Superior temporal gyrus (tissue), 1 donor: ENCODE results near the gene ARHGAP6.
"Not testable (repeated sequence)": the region's sequence is repeated elsewhere in the genome, so short reads cannot be mapped to it uniquely, and the experiment has no call there.

Source experiments
- DNase-seq: peaks from one replicate; pipeline ENCODE4 v3.0.0-alpha.2; 2016; ENCODE audit errors: extremely low spot score

ARHGAP6 gene

DNA sequence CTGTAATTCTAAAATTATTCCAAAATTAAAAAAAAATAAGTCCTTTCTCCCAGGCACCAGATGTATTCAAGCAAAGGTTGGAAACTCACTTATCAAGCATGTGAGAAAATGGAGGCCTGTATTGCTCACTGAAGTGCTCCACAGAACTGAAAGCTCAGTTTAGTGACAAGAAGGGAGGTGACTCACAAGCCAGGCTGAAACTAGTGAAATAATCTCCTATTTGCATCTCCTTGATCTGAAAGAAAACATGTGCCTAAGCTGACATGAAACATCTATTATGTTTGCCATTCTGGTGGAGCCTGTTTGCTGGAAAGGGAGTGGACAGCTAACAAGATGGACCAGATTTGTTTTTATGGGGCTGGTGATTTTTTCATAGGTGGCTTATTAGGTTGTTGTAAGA is 426.5 kb downstream of the ARHGAP6 start:
- DNase-seq, result no peak

DNA sequence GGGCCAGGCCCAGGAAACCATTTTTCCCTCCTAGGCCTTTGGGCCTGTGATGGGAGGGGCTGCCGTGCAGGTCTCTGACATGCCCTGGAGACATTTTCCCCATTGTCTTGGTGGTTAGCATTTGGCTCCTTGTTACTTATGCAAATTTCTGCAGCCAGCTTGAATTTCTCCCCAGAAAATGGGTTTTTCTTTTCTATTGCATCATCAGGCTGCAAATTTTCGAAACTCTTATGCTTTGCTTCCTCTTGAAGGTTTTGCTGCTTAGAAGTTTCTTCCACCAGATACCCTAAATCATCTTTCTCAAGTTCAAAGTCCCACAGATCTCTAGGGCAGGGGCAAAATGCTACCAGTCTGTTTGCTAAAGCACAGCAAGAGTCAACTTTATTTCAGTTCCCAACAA is 430.3 kb downstream of the ARHGAP6 start:
- DNase-seq, result not testable (repeated sequence)

- no peak for DNase-seq
Measured at GRCh38 chrX:11215191-11215921, 450.4 kb downstream of the ARHGAP6 start.

DNA sequence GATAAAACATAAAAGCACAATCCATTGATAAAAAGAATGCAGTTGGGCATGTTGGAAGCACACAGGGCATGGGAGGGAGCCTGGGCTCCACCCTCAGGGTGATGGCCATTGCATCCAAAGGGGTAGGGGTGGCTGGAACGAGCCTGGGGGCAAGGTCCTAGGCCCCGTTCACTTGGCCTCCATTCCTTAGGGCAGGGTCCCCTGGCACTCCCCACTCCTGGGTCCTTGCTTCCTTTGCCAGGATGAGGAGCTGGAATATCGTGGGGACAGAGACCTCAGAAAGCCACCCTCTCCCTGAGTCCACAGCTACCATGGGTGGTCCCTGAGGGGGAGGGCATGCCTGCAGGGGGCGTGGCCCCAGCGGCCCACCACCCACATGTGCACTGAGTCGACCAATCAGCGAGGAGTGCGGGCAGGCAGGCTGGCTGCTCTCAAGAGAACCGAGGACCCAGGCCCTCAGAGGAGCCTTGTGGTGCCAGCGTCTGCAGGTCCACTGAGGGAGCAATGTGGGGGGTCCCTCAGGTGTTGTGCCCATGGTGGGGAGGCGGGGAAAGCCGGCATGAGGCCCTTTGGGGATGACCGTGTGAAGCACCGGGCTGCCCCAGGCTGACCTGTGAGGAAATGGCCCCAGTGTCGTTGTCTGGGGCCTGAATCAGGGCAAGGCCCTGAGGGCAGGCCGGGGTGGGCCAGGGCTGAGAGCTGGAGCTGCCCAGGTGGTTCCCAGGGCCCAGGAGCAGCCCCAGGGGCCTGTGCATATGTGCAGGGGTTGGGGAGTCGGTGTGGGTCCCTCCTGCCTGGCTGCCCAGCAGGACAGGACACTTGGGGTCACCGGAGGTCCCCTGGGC is 451.2 kb downstream of the ARHGAP6 start:
- no peak for DNase-seq

DNA sequence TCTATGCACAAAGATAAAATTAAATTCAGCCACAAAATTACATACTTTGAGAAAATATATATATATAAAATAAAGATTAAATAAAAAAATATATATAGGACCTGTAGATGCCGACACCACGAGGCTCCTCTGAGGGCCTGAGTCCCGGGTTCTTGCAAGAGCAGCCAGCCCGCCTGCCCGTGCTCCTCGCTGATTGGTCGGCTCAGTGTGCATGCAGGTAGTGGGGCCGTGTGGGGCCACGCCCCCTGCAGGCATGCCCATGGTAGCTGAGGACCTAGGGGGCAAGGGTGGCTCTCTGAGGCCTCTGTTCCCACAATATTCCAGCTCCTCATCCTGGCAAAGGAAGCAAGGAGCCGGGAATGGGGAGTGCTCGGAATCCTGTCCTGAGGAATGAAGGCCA is 453.0 kb downstream of the ARHGAP6 start:
- DNase-seq, result no peak

DNA sequence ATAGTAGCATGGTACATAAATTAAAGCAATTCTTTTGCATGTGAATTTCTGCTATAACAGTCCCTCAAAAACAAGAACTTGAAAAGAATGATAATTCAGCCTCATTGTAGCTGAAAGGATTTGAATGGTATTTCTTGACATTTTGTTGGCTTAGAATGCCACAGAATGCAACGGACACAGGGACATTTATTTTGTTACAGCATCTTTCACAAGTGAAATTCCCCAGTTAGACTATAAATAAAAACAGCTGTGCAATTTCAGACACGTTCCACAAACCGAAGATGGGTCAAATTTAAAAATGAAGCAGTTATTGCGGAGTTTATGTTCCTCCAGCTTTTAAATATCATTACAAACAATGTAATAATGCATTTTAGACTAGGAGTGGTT is 455.3 kb downstream of the ARHGAP6 start:
- DNase-seq, result no peak

DNA sequence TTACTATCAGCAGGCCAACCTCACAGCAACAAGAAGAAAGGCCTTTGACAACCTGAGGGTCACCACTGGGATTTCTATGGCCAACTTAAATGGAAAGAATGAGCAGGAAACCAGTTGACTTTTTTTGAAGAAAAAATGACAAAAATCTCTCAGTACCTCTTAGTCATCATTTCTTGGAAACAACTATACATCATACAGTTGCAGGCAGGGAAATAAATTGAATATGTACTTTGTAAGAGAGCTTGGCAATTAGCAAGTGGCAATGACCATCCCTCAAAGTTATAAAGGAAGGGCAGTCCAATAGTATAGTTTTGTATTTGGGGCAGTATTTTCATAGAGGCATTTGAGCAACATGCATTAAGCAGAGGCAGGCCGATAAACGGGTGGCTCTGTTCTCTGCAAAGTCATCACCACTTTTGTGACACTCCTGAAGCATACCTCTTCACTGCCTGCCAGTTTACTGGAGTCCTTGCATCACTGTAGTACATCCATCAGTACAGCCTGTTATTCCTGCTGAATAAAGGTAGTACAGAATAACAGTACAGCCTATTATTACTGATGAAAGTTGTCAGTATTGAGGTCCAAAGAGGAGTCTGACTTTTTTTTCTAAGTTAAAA is 455.8 kb downstream of the ARHGAP6 start:
- no peak for DNase-seq

- no peak for DNase-seq
Measured at GRCh38 chrX:11206716-11207115, 459.0 kb downstream of the ARHGAP6 start.

DNA sequence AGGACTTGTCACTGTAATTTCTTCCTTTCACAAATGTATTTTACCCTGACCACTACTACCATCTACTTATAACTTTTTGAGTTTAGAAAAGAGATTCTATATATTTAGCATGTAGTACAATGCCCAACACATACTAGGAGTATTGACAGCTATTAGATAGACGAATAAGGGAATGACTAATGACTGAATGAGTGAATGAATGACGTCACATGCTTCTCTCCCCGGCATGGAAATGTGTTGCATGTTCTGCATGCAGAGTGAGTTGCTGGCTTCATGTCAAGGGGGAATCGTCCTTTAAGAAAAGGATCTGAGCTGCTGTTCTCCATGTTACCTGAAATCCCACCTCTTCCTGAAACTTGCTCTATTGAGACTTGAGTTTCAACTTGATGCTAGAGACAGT is 459.9 kb downstream of the ARHGAP6 start:
- no peak for DNase-seq

DNA sequence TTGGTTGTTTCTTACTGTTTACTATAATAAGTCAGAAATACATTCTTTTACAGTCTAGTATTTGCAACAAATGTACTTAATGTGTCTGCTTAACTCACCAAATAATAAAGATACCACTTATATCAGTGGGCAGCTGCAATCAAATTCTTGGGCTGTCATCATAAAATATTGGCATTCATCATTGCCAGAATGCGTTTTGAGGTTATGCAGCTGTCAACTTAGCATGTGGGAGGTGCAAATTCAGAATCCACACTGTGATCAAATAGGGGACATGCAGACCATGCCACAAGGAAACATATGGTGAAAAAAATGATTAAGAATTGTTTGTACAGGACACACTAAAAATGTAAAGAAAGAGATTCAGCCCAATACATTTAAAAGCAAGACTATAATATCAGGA is 468.0 kb downstream of the ARHGAP6 start:
- DNase-seq, result no peak

- no peak for DNase-seq
Measured at GRCh38 chrX:11196476-11196875, 469.2 kb downstream of the ARHGAP6 start.

GRCh38 chrX:11193035-11193469 is 472.7 kb downstream of the ARHGAP6 start:
- DNase-seq, result no peak

GRCh38 chrX:11190745-11191510 is 474.8 kb downstream of the ARHGAP6 start:
- DNase-seq, result no peak

- no peak for DNase-seq
Measured at GRCh38 chrX:11189097-11189496, 476.6 kb downstream of the ARHGAP6 start.

DNA sequence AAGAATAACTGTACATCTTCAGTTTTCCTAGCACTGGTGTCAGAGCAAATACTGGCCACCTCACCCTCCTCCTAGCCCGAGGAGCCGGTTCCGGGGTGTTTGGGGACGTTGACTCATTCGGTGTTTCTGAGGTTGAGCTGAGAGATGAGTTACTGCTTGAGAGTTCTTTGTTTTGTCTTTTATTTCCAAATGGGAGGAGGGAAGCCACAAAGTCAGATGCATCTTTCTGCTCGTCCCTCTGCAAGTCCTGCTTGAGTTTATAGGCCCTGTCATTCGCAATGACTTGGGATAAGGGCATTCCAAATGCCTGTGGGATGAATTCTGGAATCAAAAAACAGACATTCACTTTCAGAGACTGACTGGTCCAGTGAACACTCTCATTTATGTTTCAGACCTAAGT is 477.1 kb downstream of the ARHGAP6 start:
- DNase-seq, result no peak

DNA sequence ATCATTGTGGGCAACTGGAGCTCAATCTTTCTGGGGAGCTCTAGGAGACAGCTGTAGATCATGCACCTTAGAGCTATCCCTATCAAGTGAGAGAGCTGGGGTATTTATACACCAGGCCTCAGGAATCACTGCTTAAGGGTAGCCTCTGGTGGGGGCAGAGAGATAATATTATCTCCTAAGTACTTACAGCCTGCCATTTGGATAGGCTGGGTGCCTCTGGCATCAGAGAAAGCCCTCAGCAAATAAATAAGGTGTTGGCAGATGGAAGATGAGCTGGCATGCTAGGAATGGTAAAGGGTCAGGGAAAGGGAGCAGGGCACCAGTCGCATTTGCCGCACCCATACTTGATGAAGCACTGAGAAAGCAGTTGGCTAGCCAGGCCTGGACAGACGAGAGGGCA is 478.7 kb downstream of the ARHGAP6 start:
- DNase-seq, result no peak

GRCh38 chrX:11185861-11186260 is 479.9 kb downstream of the ARHGAP6 start:
- no peak for DNase-seq

- DNase-seq, result no peak
Measured at GRCh38 chrX:11180571-11180970, 485.1 kb downstream of the ARHGAP6 start.

DNA sequence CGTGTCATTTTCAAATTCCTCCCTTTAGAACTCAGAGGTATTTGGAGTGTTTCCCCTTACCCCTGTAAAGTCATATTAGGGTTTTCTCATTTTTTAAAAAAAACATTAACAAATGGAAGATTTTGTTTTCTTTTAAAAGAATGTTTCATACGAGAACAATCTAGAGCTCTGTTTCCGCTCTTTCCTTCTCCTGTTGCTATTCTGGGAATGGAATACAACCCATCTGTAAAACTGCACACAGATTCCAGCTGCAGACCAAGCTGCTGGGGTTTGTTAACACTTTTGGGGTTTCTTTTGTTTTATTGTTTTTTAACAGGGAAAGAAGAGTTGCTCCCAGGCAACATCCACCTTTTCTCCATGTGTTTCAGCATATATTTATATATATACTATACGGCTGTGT is 493.3 kb downstream of the ARHGAP6 start:
- DNase-seq, result no peak

DNA sequence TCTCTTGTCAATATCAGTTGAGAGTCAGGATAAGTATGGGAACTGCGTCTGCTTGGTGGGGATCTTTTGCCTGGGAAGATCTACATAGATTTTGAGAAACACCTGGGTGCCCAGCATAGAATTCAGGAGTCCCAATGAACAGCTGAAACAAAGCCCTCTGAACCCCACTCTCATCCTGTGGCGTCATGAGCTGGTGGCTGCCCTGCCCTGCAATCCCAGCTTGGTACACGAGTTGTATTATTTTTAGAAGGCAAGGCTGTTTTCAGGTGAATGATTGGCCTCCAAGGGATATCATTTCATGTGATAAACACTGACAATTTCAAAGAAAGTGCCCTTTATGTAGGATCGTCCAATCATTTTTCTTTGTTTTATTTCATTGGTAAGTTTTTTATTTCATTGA is 493.8 kb downstream of the ARHGAP6 start:
- no peak for DNase-seq

GRCh38 chrX:11164433-11164832 is 501.3 kb downstream of the ARHGAP6 start:
- DNase-seq, result no peak

GRCh38 chrX:11159149-11159548 is 506.6 kb downstream of the ARHGAP6 start:
- DNase-seq, result no peak
